ENCODE results near the gene STAT6.
A peak's percentile ranks its signal among the peaks of the same experiment; 100 is the strongest.

The STAT6 gene

DNA sequence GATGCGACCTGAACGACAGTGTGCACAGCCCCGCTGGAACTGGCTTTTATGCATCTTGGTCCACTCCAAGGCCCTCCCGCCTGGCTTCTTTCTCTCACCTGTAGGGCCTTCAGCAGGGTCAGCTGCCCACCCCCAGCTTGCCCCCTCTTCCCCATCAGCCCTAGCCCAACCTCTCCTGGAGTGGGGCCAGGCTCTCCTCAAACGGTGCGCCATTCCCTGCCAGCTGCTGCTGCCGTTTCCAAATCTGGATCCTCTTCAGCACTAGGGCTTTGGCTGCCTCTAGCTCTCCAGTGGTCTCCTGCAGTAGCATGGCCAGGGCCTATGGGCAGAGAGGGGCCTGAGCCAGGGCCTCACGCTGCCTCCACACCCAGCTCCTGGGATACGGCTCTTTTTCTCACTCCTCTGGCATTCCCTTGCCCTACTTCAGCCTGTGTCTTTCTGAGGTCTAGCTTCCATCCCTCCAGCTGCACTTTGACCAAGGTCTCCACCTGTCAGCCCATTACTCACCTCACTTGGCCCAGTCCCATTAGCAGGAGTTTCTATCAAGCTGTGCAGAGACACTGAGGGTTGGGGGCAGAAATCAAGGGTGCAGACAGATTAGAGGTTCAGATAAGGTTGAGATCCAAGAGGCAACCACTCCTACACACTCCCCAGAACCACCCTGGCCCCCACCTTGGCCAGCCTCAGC lies 5.0 kb downstream of the STAT6 start:
- no peak for DNase-seq

DNA sequence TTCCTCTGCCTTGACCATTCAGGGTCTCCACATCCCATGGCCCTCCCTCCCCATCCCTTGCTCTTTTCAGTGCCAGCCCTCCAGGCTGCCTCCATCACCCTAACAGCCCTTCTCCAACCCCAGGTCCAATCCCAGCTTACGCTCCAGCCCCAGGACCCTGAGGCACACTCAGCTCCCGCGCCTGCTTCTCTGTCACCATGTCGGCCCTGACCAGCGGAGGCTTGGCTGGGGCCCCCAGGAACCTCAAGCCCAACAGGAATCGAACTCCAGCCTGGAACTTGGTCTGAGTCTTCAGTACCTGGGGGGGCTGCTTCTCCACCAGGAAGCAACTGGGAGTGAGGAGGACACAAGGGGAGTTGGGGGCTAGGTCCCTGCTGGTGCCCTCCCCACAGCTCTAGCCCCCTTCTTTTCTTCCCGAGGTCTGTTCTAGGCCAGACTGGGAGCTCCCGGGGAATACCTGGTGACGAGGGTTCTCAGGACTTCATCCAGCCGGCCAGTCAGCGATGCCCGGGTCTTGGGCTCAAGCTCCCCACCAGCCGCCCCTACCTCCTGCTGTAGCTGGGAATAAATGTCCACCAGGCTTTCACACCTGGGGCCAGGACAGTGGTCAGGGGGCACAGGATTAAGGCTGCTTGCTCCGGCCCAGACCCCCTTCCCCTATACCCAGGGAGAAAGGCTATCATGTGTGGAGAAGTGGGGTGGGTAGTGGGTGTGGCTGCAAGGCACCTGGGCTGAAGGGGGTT lies 6.0 kb downstream of the STAT6 start:
- no peak for DNase-seq

DNA sequence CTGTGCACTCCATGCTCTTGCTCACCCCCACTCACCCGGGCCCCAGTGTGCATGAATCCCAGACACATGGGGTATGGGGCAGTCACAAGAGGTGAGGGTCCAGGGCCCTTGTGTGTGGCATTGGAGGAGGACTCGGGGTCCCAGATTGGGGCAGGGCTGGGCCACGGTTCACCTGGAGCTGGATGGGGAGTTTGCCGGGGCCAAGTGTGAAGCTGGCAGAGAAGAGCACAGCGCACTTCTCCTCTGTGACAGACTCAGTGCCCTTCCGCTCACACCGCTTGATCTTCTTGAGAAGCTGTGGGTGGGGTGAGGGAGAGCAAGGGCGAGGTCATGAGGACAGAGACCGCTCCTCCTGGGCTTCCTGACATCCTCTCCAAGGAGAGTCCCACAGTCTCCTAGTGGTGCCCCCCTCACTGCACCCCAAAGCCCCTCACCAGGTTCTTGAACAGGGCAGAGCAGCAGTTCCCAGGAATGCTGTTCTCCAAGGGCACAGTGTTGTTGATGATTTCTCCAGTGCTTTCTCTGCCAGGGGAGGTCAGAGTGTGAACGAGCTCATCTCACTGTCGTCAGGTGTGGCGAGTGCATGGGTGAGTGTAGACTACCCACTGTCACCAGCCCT lies 6.8 kb downstream of the STAT6 start:
- DNase-seq = no peak

DNA sequence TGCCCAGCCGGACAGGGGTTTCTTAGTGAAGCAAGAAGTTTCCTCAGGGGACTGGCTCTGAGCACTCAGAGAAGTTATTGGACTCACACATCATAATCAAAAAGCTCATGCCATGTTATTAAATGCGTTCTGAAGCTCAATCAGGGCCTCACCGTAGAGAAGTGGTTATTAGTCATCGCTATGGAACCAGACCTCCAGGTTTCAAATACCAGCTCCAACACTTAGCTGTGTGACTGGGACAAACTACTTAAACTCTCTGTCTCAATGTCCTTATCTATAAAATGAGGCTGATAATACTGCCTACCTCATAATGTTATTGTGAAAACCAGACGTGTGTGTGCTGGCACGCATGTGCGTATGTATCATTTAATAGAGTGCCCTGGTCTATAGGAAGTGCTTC lies 7.3 kb downstream of the STAT6 start:
- DNase-seq = no peak

DNA sequence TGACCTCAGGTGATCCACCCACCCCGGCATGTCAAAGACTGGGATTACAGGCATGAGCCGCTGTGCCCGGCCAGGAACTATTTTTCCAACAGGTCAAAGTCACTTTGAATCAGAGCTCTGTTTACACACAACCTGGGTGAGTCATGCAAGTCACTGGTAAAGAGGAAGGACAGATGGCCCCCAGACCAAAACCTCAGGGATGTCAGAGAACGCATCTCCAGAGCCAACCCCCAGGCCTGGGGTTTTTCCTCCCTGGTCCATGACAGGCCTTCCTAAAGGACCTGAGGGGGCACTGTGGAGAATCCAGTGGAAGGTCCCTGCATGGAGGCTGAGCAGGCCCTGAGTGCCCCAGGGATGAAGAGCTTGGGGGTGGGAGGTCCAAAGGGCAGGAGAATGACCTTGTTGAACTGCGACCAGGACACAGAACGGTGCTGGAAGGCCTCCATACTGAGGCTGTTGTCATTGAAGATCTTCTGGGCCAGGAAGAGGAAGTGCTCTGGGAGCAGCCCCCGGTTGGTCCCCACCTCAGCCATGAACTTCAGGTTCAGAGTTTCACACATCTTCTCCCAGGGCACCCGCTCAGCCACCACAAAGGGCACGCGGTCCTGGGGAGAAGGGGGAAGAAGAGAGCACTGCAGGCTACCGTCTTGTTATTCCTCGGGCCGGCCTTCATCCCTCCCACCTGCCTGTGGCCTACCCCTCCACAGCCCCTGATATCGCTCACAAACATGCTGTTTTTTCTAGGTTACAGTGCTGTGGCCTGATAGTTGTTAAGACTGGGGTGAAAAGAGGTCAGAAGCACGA lies 9.1 kb downstream of the STAT6 start:
- DNase-seq = no peak

DNA sequence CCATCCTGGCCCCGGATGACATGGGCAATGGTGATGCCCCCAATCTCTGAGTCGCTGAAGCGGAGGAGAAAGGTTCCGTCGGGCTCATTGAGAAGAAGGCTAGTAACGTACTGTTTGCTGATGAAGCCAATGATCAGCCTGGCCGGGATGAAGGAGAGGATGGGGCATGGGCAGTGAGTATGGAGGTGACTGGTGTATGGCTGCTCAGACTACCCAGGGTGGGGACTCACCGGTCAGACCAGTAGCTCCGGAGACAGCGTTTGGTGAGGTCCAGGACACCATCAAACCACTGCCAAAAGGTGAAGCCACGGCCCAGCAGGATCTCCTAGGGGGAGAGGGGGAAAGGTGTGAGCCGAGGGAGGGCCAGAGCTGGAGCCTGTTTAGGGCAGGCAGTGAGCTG lies 11.4 kb downstream of the STAT6 start:
- DNase-seq = no peak

DNA sequence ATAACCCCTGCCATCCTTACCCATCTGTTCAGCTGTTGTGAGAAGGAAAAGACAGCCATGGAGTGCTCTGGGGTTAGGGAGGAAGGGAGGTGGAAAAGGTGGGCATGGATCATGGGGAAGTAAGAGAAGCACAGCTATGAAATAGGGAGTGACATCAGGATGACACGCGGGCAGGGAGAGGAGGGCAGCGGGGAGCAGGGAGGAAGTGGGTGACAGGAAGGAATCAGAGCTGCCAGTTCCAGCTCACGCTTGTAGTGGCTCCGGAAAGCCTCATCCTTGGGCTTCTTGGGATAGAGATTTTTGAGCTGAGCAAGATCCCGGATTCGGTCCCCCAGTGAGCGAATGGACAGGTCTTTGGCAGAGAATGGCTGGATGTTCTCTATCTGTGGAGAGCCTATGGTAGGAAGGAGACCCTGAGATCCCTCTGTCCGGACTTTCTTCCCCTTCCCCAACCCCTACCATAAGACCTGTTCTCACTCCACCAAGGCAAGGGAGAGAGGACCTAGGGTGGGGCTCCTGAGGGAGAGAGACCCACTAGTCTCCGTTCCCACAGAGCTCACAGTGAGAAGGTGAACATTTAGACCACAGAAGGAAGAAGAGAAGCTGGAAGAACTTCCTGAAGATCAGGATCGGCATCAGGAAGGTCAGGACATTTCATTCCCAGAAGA lies 12.0 kb downstream of the STAT6 start:
- DNase-seq = no peak

DNA sequence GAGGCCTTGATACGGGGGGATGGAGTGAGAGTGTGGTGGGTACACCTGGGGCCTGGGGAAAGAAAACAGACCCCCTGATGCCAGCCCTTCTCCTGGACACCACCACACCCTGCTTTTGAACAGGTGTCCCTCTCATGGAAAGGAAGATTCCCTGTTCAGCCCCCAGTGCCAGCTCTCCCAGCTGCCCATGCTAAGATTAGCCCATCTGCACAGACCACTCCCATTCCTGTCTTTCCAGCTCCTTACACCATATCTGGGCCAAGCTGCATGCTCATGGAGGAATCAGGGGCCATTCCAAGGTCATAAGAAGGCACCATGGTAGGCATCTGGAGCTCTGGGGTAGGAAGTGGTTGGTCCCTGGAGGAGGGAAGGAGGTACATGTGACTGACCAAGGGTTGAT lies 12.6 kb downstream of the STAT6 start:
- no peak for DNase-seq

DNA sequence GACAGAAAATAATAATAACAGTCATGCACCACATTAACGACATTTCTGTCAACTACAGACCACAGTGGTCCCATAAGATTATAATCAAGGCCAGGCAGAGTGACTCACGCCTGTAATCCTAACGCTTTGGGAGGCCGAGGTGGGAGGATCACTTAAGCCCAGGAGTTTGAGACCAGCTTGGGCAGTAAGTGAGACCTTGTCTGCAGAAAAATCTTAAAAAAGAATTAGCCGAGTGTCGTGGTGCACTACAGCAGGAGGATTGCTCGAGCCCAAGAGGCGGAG lies 13.7 kb downstream of the STAT6 start:
- no peak for DNase-seq

DNA sequence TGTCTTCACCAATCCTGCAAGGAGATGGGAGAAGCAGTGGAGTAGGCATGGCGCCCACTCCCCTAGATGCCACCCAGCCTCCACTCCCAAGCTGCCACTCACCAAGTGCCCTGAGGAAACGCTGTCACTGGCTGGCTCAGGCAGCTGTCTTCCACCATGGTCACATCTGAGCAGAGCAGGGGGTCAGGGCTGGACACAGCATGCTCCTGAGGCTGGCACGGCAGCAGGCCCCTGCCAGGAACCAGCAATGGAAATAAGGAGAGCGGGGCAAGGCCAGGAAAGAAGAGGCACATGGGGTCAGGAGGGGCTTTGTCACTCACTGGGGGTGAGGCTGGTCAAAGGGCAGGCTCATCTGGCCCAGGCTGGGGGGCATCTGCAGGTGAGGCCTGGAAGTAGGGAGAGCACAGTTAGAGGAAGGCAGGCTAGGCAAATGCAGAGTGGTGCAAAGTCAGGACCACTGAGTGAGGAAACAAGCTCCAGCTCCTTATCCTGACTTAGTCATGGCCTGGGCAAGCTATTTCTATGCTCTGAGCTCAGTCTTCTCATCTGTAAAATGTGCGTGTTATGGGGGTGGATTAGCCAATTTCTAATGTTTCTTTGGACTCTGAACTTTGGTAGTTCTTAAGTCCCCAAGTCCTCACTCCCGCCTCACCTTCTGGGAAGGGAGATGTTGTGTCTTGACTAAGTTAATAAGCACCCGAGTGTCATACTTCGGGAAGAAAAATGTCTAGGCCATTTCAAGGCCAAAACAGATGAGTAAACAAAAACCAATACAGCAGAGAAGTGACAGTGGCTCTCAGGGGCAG lies 14.2 kb downstream of the STAT6 start:
- no peak for DNase-seq

DNA sequence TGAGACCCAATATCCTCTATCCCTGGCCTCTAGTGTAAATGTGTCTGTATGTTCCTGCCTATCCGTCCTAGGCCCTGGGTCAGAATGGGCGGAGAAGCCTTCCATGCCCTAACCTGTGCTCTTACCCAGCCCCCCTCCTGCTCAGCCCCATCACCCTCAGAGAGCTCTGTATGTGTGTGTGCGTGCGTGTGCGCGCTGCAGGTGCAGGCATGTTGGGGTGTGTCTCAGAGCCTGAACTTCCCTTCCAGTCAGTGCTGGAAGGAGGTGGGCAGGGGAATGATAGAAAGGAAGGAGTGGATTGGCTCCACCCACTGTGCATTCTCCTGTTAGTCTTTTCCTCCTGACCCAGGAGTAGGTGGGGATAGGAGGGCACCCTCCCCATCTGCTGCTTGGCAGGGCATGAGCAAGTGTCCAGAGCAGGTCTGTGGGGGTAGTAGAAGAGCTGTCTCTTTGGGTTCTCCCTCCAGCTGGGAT lies 15.0 kb downstream of the STAT6 start:
- peak in 1 of 56 donors; percentile 32 for DNase-seq

DNA sequence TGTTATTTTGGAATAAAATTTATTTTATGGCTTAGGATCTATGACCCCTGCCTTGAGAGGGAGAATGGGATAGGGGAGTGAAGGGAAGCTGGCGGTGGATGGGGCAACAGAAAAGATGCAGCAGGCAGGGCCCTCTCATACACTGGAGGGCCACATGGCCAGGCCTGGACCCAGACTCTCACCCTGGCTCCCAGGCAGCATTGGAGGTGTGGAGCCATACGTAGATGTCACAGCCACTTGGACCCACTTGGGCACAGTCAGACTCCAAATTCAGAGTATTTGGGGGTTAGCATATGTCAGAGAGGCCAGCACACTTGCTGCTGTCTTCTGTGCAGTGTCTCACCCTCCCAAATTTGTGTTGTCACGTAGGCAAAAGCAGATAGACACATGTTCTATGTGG lies 15.7 kb downstream of the STAT6 start:
- no peak for DNase-seq

DNA sequence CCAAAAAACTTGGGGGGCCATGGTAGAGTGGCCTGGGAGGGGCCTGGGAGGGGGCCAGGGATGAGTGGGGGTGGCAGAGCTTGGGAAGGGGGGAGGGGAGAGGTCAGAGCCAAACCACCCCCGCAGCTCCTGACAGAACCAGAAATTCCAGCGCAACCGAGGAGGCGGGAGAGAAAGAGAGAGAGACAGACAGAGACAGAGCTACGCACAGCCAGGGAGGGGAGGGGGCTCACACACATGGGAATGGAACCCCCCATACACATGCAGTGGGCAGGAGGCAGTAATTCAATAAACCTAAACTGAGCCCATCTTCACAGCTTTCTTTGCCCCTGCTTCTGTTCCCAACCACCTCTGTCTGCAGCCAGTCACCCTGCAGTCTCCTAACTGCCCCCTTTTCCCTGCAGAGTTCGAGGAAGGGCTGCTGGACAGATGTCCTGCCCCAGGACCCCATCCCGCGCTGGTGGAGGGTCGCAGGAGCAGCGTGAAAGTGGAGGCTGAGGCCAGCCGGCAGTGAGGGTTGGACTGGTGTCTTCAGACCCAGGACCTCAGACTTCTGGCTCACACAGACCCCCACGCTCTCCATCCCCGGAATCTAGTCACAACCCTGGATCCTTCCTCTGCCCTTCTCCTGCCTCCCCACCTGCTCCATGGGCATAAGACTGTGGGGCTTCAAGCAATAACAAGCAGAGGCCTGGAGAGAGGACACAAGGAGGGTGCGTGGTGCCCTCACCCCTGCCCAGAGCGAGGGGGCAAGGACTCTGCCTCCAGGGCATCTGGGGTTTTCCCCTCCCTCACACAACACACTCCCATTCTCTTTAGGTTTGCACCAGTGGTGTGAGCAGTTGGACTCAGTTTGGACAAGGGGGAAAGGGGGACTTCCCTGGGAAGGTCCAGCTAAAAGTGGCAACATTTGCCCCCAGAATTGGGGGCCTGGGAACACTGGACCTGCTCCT lies 16.7 kb downstream of the STAT6 start:
- peak in 3 of 56 donors; percentile 48 to 53 (median 48) for DNase-seq

DNA sequence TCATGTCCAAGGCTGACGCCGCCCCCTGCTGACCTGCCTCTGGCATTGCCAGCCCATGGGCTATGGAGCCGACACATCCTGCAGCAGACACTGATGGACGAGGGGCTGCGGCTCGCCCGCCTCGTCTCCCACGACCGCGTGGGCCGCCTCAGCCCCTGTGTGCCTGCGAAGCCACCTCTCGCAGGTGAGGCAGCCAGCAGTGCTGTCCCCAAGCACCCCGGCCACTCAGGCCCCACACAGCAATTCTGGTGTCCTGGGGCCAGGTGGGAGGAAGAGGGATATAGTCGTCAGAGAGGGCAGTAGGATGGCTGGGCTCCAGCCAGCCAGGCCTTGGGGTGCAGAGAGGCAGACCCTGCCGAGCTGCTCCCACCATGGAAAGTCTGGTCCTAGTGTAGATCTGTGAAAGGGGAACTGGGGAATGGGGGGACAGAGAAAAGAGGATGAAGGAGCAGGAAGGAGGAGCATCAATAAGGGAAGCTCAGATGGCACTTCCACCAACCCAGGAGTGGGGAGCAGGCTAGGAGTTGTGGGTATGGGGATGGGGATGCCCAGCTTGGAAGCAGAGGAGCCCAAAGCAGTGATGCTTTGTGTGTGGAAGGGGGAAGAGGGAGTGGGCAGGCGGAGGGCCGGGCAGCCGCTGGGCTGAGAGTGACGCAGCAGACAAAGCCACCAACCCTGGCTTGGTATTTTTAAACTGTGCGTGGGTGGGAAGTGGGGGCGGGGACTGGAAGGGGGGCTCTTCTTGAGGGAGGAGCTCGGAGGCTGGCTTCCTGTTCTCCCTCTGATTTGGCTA lies 17.6 kb downstream of the STAT6 start:
- peak in 33 of 56 donors; percentile 7 to 74 (median 33) for DNase-seq

DNA sequence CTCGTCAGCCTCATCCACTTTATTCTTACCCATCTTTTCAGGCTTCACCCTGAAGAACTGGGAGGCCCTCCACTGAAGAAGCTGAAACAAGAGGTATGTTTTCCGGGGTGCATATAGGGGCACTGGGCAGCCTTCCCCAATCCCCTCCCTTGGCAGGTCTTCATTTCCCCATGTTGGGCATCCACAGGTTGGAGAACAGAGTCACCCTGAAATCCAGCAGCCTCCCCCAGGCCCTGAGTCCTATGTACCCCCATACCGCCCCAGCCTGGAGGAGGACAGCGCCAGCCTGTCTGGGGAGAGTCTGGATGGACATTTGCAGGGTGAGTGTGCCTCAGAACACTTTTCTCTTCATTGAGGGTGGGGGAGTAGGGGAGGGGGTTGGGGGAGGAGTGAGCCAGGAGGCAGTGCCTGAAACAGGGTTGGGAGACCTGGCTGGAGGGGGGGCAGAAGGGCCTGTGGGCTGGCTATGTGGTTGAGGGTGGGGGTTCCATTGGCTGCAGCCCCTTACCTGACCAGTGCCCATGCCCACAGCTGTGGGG lies 18.2 kb downstream of the STAT6 start:
- peak in 1 of 56 donors; percentile 8 for DNase-seq

DNA sequence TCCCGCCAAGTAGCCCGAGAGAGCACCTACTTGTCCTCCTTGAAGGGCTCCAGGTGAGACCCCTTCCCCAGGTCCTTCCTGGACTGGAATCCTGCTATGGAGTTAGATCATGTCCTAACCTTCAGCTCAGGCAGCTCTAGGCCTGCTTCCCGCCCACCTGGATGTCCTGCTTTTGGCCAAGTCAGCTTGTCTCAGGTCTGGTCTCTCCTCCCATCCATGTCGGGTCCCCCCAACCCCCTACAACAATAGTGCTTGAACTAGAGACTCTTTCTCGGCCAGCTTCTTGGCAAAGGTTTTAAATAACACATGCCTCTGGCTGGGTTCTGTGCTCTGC lies 18.7 kb downstream of the STAT6 start:
- DNase-seq = no peak

DNA sequence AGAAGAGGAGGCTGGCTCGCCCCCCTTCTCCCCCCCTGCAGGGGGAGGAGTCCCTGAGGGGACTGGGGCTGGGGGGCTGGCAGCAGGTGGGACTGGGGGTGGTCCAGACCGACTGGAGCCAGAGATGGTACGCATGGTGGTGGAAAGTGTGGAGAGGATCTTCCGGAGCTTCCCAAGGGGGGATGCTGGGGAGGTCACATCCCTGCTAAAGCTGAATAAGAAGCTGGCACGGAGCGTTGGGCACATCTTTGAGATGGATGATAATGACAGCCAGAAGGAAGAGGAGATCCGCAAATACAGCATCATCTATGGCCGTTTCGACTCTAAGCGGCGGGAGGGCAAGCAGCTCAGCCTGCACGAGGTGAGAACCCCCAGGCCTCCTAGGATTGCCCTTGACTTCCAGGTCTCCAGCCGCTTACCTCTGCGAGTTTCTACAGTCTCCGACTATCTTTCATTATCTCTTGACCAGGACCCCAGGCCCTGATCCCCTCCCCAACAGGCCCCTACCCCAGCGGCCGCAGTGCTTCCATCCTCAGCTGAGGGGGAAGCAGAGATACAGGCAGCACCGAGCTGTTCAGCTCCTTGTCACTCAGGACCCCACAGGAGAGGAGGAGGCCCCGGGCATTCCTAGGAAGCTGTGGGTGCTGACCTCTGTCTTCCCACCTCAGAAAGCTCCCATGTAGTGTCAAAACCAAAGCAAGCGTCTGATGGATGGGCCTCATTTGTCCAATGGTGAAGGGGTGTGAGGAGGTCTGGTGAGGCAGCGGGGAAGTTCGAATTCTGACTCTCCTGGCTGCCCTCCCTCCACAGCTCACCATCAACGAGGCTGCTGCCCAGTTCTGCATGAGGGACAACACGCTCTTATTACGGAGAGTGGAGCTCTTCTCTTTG lies 19.3 kb downstream of the STAT6 start:
- no peak for DNase-seq
